Stimulated activated naive CD8-positive, alpha-beta T cell treated with anti-CD3 and anti-CD28 coated beads, Interleukin-15, Interleukin-2, amounts not matched to agents 100 ng/mL and 50 ng/mL, for 24 hours (primary cell): ENCODE measurements around the gene THBS3.
"Not testable (repeated sequence)": the region's sequence is repeated elsewhere in the genome, so short reads cannot be mapped to it uniquely, and the experiment has no call there.

ENCODE experiments used
- H3K27ac Mint-ChIP-seq: one replicate; pipeline ENCODE4 v1.8.0; 2021; ENCODE audit warnings: mild to moderate bottlenecking, mixed read lengths
- H3K27me3 Mint-ChIP-seq: one replicate; pipeline ENCODE4 v1.8.0; 2021; ENCODE audit warnings: mixed read lengths
- H3K36me3 Mint-ChIP-seq: one replicate; pipeline ENCODE4 v1.8.0; 2021; ENCODE audit warnings: low read depth, mixed read lengths
- H3K4me1 Mint-ChIP-seq: one replicate; pipeline ENCODE4 v1.8.0; 2021; ENCODE audit warnings: low read depth, mixed read lengths
- H3K4me3 Mint-ChIP-seq: one replicate; pipeline ENCODE4 v1.8.0; 2021; ENCODE audit warnings: mild to moderate bottlenecking, mixed read lengths
- H3K9me3 Mint-ChIP-seq: one replicate; pipeline ENCODE4 v1.8.0; 2021; ENCODE audit warnings: mixed read lengths

Gene THBS3

DNA sequence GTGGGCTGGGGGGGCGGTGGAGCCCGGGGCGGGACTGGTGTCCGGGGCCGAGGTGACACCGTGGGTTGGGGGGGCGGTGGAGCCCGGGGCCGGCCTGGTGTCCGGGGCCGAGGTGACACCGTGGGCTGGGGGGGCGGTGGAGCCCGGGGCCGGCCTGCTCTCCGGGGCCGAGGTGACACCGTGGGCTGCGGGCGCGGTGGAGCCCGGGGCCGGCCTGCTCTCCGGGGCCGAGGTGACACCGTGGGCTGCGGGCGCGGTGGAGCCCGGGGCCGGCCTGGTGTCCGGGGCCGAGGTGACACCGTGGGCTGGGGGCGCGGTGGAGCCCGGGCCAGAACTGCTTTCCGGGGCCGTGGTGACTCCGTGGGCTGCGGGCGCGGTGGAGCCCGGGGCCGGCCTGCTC lies 17.8 kb downstream of the THBS3 start:
- not testable (repeated sequence) for H3K36me3 Mint-ChIP-seq, H3K27me3 Mint-ChIP-seq, H3K27ac Mint-ChIP-seq, H3K9me3 Mint-ChIP-seq, H3K4me3 Mint-ChIP-seq
- peaks cover 31% of the 10 kb centered on the region for H3K4me1 Mint-ChIP-seq

DNA sequence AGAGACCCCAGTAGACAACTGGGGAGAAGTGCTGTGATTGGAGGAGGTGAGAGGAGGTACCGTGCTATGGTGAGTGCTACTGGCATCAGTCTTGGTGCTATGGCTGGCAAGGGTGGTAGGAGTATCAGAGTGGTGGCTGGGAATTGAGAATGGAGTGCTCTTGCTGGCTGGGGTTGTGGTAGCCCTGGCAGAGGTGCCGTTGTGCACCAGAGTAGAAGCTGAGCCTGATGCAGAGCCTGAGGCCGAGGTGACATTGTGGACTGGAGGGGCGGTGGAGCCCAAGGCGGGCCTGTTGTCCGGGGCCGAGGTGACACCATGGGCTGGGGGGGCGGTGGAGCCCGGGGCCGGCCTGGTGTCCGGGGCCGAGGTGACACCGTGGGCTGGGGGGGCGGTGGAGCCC lies 19.4 kb downstream of the THBS3 start:
- H3K27ac Mint-ChIP-seq: peak overlapping the region; percentile 28
- H3K4me3 Mint-ChIP-seq: no peak overlapping the region
- H3K9me3 Mint-ChIP-seq: no peaks in the 10 kb centered on the region
- H3K4me1 Mint-ChIP-seq: peaks cover 21% of the 10 kb centered on the region
- H3K27me3 Mint-ChIP-seq: no peaks in the 10 kb centered on the region
- H3K36me3 Mint-ChIP-seq: no peaks in the 10 kb centered on the region

DNA sequence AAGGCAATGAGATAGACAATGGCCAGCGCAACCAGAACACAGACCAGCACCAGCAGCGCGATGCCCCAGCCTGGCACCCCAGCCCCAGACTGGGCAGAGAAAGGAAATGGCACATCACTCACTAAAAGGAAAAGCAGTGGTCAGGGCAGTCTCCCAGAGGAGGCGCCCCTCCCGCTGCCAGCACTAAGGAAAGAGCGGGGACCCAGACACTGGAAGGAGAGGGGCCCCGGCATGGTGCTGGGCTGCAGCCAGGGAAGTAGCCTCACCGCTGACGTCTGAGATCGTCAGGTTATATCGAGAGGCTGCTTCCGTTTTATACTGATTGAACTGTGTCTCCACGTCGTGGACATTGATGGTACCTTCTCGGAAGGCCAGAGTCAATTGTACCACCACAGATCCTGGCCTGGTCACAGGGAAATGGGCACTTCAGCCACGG lies 20.2 kb downstream of the THBS3 start:
- no peaks in the 10 kb centered on the region for H3K9me3 Mint-ChIP-seq
- H3K27me3 Mint-ChIP-seq: no peaks in the 10 kb centered on the region
- H3K4me1 Mint-ChIP-seq: peaks cover 15% of the 10 kb centered on the region
- no peak overlapping the region for H3K4me3 Mint-ChIP-seq
- H3K36me3 Mint-ChIP-seq: no peaks in the 10 kb centered on the region
- no peak overlapping the region for H3K27ac Mint-ChIP-seq

DNA sequence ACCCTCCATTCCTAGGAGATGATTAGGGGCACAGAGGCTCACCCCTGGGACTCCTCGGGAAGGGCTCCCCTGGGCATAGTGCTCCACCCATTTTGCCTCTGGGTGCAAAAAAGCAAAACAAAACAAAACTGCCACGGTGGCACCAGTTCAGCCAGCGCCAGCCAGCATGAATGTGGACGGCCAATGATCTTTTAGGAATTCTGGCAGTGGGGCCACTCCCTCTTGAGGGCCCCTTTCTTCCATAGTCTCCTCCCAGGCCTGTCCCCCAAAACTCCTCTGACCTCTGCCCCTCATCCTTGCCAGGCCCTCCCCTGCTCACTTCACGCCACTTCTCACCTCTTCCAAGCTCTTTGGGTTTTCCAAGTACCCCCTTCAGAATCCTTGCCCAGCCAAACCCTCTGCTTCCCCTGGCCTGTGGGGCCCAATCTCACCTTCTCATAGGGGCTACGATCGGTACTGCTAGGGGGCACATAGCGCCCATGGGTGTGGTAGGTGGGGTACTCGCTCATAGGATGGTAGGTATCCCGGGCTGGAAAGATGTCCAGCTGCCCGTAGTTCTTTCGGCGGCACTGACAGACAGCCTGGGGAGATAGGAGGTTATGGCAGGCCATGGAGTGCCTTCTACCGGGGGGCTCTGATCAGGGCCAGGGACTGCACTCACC lies 20.8 kb downstream of the THBS3 start:
- no peaks in the 10 kb centered on the region for H3K9me3 Mint-ChIP-seq
- H3K4me3 Mint-ChIP-seq: no peak overlapping the region
- no peaks in the 10 kb centered on the region for H3K27me3 Mint-ChIP-seq
- no peak overlapping the region for H3K27ac Mint-ChIP-seq
- peaks cover 10% of the 10 kb centered on the region for H3K4me1 Mint-ChIP-seq
- no peaks in the 10 kb centered on the region for H3K36me3 Mint-ChIP-seq

DNA sequence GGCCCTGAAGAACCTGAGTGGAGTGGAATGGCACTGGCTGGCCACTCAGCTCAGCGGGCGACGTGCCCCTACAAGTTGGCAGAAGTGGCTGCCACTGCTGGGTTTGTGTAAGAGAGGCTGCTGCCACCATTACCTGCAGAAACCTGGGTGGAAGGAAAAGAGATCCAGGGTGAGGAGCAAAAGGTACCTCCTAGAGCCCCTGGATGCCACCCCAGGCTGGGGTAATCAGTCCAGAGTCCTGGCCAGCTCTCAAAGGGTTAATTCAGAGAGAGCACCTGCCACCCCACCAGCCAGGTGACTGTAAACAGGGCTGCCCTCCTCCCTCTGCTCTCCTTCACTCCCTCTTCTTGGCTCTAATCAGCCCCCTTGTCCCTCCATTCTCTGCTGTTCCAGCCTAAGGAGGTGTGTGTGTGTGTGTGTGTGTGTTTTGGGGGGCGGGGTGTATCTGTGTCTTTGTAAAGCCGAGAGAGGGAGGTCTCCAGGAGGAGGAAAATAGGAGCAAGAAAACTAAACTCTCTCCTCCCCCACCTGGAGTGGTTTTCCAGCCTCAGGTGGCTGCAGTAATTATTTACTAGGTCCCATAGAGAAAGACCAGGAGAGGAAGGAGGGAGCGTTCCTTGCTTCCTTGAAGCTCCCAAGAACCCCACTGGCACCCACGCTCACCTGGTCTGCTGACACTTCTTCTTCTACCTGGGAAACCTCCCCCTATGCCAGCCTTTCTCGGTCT lies 21.5 kb downstream of the THBS3 start:
- Mint-ChIP-seq H3K9me3 (no peaks in the 10 kb centered on the region), H3K27ac (no peak overlapping the region), H3K4me1 (peaks cover 9% of the 10 kb centered on the region), H3K4me3 (no peak overlapping the region), H3K36me3 (no peaks in the 10 kb centered on the region), H3K27me3 (no peaks in the 10 kb centered on the region)

DNA sequence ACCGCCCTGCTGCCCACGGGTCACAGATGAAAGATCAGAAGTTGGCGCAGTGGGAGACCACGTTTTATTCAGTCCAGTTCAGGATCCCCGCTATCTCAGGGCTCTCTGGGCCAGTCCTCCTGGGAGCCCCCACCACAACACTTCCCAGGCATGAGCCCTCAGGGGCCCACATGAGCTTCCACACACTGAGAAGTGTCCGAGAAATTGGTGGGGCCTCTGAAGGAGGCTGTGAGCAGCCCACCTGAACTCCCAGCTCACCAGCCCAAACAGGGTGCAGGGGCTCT lies 22.0 kb downstream of the THBS3 start:
- Mint-ChIP-seq H3K27ac (no peak overlapping the region), H3K27me3 (no peaks in the 10 kb centered on the region), H3K4me3 (no peak overlapping the region), H3K36me3 (no peaks in the 10 kb centered on the region), H3K9me3 (no peaks in the 10 kb centered on the region), H3K4me1 (peaks cover 9% of the 10 kb centered on the region)

DNA sequence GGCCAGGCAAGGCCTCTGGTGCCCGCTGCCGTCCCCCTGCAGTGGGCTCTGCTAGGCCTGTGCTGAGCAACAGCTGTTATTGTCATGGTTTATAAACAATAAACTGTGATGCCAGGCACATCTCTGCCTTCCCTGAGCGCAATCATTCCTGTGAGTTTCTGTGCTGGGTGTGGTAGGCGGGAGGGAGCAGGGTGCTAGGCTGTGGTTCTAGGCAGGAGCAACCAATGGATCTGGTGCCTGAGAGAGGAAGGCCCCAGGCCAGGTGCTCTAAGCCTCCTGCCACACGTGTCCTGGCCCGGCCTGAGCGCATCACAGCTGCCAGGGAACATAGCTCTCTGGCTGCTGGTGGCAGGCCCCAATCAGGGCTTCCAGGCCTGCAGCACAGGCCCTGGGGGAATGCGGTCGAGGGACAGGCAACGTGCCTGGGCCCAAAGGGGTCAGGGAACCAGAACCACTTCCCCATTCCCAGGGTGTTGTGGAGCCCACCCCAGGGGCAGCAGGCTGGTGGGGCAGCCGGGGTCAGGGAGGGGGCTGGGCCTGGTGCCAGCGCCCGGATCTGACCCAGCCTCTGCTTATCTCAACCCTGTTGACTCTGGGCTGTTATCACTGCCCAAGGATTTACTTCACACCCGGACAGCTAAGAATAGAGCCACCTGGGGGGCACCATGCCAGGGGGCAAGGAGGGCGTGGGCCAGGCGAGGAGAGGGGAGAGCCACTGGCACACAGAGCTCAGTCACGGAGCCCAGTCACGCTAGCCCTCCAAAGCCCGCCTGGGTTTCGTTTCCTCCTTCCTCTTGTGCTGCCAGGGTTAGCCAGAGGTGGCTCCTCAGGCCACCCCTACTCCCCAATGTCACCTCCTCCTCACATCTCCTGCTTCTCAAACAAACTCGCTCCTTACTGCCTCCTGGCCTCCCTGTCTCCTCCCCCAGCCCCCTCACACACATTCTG lies 22.6 kb downstream of the THBS3 start:
- H3K36me3 Mint-ChIP-seq: no peaks in the 10 kb centered on the region
- peaks cover 9% of the 10 kb centered on the region for H3K4me1 Mint-ChIP-seq
- no peak overlapping the region for H3K27ac Mint-ChIP-seq
- no peaks in the 10 kb centered on the region for H3K27me3 Mint-ChIP-seq
- no peaks in the 10 kb centered on the region for H3K9me3 Mint-ChIP-seq
- H3K4me3 Mint-ChIP-seq: no peak overlapping the region

DNA sequence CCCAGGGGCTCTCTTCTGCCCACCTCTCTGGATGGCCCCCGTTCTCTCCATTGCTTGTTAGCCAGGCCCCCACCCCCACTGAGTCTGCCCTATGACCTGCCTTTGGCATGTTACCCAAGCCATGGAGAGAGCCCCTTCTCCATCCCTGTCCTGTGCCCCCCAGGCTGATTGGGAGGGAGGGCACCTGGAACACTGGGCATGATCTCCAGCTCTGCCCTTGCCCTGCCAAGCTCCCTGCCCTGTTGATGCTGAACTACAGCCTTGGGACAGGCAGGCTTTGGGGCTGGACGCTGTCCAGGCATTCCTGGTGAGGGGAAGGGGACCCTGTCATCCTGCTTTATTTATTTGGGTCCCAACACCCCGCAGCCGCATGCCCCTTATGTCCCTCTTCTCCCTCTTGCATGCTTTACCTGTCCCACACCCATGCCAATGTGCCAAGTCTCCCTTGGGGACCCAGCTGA lies 23.3 kb downstream of the THBS3 start:
- Mint-ChIP-seq H3K4me3 (no peak overlapping the region), H3K27me3 (no peaks in the 10 kb centered on the region), H3K4me1 (peaks cover 9% of the 10 kb centered on the region), H3K27ac (no peak overlapping the region), H3K36me3 (no peaks in the 10 kb centered on the region), H3K9me3 (no peaks in the 10 kb centered on the region)

DNA sequence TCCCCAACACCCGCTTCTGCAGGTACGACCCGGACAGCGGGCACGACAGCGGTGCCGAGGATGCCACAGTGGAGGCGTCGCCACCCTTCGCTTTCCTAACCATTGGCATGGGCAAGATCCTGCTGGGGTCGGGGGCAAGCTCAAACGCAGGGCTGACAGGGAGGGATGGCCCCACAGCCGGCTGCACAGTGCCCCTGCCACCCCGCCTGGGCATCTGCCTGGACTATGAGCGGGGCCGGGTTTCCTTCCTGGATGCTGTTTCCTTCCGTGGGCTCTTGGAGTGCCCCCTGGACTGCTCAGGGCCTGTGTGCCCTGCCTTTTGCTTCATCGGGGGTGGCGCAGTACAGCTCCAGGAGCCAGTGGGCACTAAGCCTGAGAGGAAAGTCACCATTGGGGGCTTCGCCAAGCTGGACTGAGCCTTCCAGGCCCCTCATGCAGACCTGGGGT lies 23.9 kb downstream of the THBS3 start:
- no peaks in the 10 kb centered on the region for H3K27me3 Mint-ChIP-seq

DNA sequence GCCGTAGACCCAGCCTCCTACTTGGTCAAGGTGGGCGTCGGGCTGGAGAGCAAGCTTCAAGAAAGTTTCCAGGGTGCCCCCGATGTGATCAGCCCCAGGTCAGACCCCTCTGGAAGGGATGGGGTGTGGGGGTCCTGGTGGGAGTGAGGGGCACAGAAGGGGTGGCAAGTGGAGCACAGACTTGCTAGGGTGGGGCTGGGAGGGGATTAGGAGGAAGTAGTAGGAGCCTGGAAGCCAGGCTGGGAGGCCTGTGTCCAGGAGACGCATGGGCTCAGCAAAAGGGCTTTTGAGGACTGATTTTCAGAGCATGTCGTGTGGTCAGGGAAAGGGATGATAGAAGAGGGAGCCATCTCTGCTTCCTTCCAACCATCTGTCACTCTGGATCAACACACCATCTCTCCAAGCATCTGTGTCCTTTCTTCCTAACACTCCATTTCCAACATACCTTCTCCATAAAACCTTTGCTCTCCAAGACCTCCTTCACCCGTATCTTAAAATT lies 25.6 kb downstream of the THBS3 start:
- H3K4me3 Mint-ChIP-seq: no peak overlapping the region
- no peaks in the 10 kb centered on the region for H3K9me3 Mint-ChIP-seq
- H3K4me1 Mint-ChIP-seq: peaks cover 6% of the 10 kb centered on the region

More for the DNA sequence above, 23.9 kb downstream of the THBS3 start:
- H3K36me3 Mint-ChIP-seq: no peaks in the 10 kb centered on the region
- H3K4me3 Mint-ChIP-seq: no peak overlapping the region
- no peak overlapping the region for H3K27ac Mint-ChIP-seq
- peaks cover 9% of the 10 kb centered on the region for H3K4me1 Mint-ChIP-seq
- no peaks in the 10 kb centered on the region for H3K9me3 Mint-ChIP-seq

DNA sequence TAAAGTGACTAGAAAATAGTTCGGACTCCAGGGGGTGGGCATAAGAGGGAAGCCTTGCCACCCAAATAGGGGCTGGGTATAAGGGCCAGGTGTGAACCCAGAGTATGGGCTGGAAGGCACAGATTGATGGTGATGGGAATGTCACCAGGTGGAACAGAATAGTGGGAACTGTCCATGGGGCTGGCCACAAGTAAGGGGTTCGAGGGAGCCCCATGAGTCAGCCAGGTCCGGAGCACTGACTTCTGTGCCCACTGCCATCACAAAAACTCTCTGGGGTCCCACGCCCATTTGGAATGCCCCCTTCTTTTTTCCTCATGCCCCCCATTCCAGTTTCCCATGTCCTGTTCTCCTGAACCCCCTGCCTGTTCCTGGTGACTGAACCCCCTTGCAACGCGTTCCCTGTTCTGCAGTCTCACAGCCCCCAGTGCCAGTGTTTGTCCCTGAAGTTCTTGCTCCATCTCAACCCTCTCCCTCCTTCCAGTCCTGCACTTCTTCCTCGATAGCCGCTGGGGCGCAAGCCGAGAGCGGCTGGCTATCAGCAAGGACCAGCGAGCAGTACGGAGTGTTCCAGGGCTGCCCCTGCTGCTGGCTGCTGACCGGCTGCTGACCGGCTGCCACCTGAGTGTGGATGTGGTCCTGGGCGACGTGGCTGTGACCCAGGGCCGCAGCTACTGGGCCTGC lies 26.2 kb downstream of the THBS3 start:
- no peak overlapping the region for H3K27ac Mint-ChIP-seq
- peaks cover 8% of the 10 kb centered on the region for H3K36me3 Mint-ChIP-seq
- no peaks in the 10 kb centered on the region for H3K9me3 Mint-ChIP-seq
- H3K27me3 Mint-ChIP-seq: no peaks in the 10 kb centered on the region
- H3K4me3 Mint-ChIP-seq: no peak overlapping the region
- H3K4me1 Mint-ChIP-seq: peaks cover 12% of the 10 kb centered on the region

More for the DNA sequence above, 25.6 kb downstream of the THBS3 start:
- H3K27me3 Mint-ChIP-seq: no peaks in the 10 kb centered on the region
- peaks cover 8% of the 10 kb centered on the region for H3K36me3 Mint-ChIP-seq
- H3K27ac Mint-ChIP-seq: no peak overlapping the region

DNA sequence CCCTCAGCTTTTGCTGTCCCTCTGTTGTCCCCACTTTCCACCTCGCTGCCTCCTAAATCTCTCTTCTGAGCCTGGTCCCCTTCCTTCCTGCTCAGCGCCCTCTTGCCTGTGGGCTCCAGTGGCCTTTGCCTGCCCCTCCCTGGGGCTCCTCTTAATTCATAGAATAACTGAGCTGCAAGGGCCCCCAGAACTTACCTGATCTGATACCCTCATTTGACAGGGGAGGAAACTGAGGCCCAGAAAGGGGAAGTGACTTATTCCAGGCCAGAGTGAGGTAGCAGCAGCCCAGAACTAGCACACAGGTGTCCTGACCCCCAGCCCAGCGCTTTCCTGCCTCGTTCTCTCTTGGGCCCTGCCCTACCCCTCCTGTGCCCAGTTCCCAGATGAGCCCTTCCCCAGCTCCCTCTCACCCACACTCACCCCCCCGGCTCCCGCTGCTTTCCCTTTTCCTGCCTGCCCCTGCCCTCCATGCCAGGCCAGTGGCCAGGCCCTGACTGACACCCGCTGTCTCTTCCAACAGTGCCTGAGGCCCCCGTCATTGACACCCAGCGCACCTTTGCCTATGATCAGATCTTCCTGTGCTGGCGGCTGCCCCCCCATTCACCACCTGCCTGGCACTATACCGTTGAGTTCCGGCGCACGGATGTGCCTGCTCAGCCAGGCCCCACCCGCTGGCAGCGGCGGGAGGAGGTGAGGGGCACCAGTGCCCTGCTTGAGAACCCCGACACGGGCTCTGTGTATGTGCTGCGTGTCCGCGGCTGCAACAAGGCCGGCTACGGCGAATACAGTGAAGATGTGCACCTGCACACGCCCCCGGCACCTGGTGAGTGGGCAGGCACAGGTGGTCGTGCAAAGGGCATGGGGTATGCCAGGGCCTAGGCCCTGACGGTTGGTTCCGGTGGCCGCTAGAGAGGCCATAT lies 28.3 kb downstream of the THBS3 start:
- no peaks in the 10 kb centered on the region for H3K9me3 Mint-ChIP-seq
- peaks cover 8% of the 10 kb centered on the region for H3K36me3 Mint-ChIP-seq
- no peak overlapping the region for H3K4me3 Mint-ChIP-seq
- peaks cover 26% of the 10 kb centered on the region for H3K4me1 Mint-ChIP-seq
- H3K27ac Mint-ChIP-seq: no peak overlapping the region
- H3K27me3 Mint-ChIP-seq: no peaks in the 10 kb centered on the region

DNA sequence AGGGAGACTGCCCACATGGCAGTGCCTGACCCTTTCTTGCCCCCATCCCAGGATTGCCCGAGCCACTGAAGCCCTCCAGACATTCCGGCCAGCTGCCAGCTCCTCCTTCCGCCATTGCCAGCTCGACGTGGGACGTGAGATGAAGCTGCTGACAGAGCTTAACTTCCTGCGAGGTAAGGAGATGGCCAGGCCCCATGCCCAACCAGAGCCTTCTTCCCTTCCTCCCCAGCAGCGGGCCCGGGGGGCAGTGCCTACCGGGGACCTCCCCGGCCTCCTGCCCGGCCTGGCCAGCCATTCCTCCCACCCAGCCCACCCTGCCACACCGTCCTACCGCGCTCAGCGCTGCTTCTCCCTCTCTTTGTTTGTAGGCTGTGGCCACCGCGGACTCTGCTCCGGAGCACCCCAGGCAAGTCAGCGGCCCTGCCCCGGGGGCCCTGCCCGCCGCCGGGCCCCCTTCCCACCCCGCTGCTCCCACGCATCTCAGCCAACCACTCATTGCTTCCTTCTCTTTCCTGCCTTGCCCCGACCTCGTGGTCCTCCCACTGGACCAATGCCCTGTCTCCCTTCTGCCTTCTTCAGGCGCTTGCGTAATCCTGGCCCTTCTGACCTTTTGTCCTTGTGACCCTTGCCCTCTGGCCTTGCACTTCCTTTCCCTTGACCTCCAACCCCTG lies 29.1 kb downstream of the THBS3 start:
- Mint-ChIP-seq H3K36me3 (peaks cover 8% of the 10 kb centered on the region), H3K27ac (no peak overlapping the region), H3K4me1 (peaks cover 33% of the 10 kb centered on the region), H3K4me3 (no peak overlapping the region), H3K27me3 (no peaks in the 10 kb centered on the region), H3K9me3 (no peaks in the 10 kb centered on the region)
